Urothelium cell line (cell line): ENCODE data around the gene SEPHS2.

Experiments
- DNase-seq: peaks from one replicate; pipeline ENCODE4 v3.0.0; 2011; ENCODE audit warnings: low spot score, mixed read lengths
- FAIRE-seq: peaks from 2 replicates; lab custom pipeline; 2011; peaks lifted over from hg19 to GRCh38; lab: Jason Lieb, UNC

SEPHS2 gene

GRCh38 chr16:30434852-30435251, 10.8 kb downstream of the SEPHS2 start:
- DNase-seq (no peak), FAIRE-seq (no peak)

GRCh38 chr16:30430428-30430970, 15.2 kb downstream of the SEPHS2 start:
- FAIRE-seq (no peak), DNase-seq (no peak)

GRCh38 chr16:30429678-30430427, 15.8 kb downstream of the SEPHS2 start, which contains the start of gene DCTPP1:
TSS of gene DCTPP1 (minus strand) at chr16:30430030. CDS start at chr16:30429980, 50 bp downstream.
- FAIRE-seq, result no peak

GRCh38 chr16:30429418-30429677, 16.3 kb downstream of the SEPHS2 start:
- FAIRE-seq (no peak), DNase-seq (peak; percentile 17)

More at GRCh38 chr16:30429678-30430427, 15.8 kb downstream of the SEPHS2 start, which contains the start of gene DCTPP1:
- peak; percentile 91 for DNase-seq

- FAIRE-seq (no peak), DNase-seq (no peak)
Observed at GRCh38 chr16:30428055-30428454, 17.6 kb downstream of the SEPHS2 start.

- no peak for DNase-seq
- FAIRE-seq, result no peak
Observed at GRCh38 chr16:30421010-30421409, 24.7 kb downstream of the SEPHS2 start.

- FAIRE-seq (no peak), DNase-seq (no peak)
Observed at GRCh38 chr16:30418350-30419181, 27.1 kb downstream of the SEPHS2 start.

GRCh38 chr16:30417529-30418349, 27.9 kb downstream of the SEPHS2 start:
- DNase-seq, result no peak

GRCh38 chr16:30416624-30417528, 28.8 kb downstream of the SEPHS2 start:
- DNase-seq (no peak), FAIRE-seq (no peak)

More at GRCh38 chr16:30417529-30418349, 27.9 kb downstream of the SEPHS2 start:
- no peak for FAIRE-seq

GRCh38 chr16:30416047-30416603, 29.5 kb downstream of the SEPHS2 start:
- no peak for FAIRE-seq

GRCh38 chr16:30414159-30414558, 31.5 kb downstream of the SEPHS2 start:
- FAIRE-seq, result no peak
- no peak for DNase-seq

More at GRCh38 chr16:30416047-30416603, 29.5 kb downstream of the SEPHS2 start:
- no peak for DNase-seq

- DNase-seq, result no peak
- FAIRE-seq, result no peak
Observed at GRCh38 chr16:30413112-30413806, 32.4 kb downstream of the SEPHS2 start.

GRCh38 chr16:30409125-30410060, 36.3 kb downstream of the SEPHS2 start:
- DNase-seq (peak; percentile 81), FAIRE-seq (no peak)

- DNase-seq, result peak; percentile 60
- no peak for FAIRE-seq
Observed at GRCh38 chr16:30407804-30408534, 37.7 kb downstream of the SEPHS2 start.

- FAIRE-seq, result no peak
- peak; percentile 89 for DNase-seq
Observed at GRCh38 chr16:30407102-30407803, 38.4 kb downstream of the SEPHS2 start, which contains the start of gene ZNF771. TSS of gene ZNF771 (plus strand) at chr16:30407606. CDS start at chr16:30408054, 448 bp downstream.

GRCh38 chr16:30406795-30407101, 38.9 kb downstream of the SEPHS2 start:
- FAIRE-seq, result no peak
- no peak for DNase-seq
